ACHN (cell line): Measurements from ENCODE around the gene HP1BP3.
"Not testable (repeated sequence)": the region's sequence is repeated elsewhere in the genome, so short reads cannot be mapped to it uniquely, and the experiment has no call there.

Experiments
- DNase-seq: peaks from one replicate; pipeline ENCODE4 v3.0.0-alpha.2; 2015
- in situ Hi-C: cut with HindIII; loops from 2 replicates; pipeline ENCODE4 v1.10.0; 2017; ENCODE audit warnings: low sequenced_read_pairs, low pct_ligation_motif_present, low pct_unique_long_range_greater_than_20kb

The HP1BP3 gene

GRCh38 chr1:20719261-20719660, 67.8 kb downstream of the HP1BP3 start:
- no peak for DNase-seq
- in situ Hi-C loops: no loop called here

GRCh38 chr1:20718343-20718882, 68.7 kb downstream of the HP1BP3 start:
- in situ Hi-C loops, DNase-seq: not testable (repeated sequence)

DNA sequence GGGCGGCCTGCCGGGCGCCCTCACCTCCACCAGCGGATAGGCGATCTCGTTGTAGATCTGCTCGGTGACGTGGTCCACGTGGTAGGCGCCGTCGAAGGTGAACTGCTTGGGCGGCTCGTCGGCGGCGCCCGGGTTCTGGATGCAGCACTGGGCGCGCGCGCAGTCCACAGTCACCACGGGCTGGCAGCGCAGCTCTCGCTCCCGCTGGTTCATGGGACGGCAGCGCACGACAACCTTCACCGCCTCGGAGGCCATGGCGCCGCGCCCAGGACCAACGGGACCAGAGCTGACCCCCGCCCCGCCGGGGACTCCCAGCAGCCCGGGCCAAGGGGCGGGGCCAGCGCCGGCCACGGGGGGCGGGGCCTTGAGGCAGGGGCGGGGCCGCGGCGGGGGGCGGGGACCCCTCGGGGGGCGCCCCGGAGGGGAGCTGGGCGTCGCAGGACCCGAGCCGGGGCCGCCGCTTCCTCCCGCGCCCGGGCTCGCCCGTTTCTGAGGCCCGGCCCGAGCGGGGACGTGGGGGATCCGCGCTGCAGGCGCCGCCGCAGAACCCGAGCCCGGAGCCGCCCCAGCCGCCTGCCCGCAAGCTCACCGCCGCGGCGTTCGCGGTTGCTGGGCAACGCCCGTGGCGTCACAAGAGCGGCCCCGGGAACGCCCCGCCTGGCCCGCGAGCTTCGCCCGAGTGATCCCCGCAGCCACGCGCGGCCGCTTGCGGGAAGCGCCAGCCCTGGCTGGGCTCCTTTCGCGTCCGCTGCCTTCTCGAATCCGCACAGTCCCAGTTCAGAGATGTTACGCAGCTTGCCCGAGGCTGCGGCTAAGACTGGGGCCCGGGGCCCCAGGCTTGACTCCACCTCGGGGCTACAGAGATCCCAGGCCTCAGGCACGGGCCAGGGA, 69.4 kb downstream of the HP1BP3 start, which contains the start of gene KIF17:
TSS of gene KIF17 (minus strand) at position 556 of the 891 bp plus-strand sequence. CDS start at position 255, 301 bp downstream.
- in situ Hi-C loops: no loop called here
- peak; percentile 84 for DNase-seq

- in situ Hi-C loops: no loop called here
- no peak for DNase-seq
Observed at GRCh38 chr1:20716232-20716631, 70.9 kb downstream of the HP1BP3 start.

- in situ Hi-C loops: no loop called here
Observed at GRCh38 chr1:20715406-20715805, 71.7 kb downstream of the HP1BP3 start.

DNA sequence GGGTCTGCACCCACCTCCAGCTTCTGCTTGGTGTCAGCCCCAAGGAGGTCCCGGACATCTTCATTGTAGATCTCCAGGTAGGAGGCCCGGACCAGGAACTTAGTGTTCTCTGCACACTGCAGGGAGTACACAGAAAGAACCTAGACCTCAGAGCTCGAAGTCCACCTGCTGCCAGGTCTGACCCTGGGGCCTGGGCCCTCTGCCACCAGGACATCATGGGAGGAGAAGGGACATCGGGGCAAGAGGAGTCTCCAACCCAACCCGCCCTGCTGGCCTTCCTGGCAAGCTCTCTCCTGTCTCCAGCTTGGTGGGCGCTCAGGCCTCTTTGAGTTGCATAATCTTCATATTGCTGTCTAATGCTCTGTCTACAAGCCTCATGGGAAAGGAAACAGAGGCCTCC, 73.7 kb downstream of the HP1BP3 start:
- DNase-seq: no peak
- in situ Hi-C loops: no loop called here

More at GRCh38 chr1:20715406-20715805, 71.7 kb downstream of the HP1BP3 start:
- no peak for DNase-seq

GRCh38 chr1:20712215-20712577, 74.9 kb downstream of the HP1BP3 start:
- in situ Hi-C loops: no loop called here
- DNase-seq: no peak

DNA sequence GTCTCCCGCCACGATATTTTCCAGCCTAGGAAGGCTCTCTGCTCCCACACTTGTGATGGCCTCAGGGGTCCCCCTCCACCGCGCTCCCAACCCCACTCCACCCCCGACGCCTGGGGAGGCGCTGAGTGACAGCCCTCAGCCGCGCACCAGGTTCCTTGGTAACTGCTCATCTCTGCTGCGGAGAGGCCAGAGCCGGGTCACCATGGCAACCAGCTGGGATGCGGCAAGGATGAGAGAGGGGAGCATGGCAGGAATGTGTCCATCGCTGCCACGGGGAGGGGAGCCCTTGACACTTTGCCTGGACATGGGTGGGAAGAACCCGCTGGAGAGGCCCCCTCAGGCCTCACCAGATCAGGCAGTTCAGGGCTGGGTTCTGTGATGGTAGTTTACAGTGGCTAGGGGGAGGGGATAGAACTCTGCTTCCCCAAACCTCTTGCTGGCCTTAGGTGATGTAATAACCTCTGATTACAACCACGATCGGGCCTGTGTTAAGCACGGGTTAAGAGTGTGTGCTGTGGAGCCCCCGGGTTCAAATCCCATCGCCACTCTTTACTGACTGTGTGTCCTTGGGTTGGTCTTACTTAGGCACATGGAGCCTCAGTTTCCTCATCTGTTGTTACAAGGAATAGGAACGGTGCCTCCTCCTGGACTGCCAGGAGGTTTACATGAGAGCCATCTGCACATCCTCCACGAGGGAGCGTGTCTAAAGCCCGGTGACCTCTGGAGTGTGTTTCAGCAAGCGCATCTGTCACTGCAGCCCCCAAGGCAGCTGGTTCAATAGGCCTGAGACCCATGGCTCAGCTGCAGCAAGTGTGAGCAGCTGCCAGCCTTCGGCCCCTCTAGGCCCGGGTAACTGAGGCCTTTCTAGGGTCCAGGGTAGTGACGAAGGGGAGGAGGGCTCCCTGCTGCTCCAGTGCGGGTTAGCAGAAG, 75.6 kb downstream of the HP1BP3 start:
- in situ Hi-C loops: no loop called here
- DNase-seq: no peak

DNA sequence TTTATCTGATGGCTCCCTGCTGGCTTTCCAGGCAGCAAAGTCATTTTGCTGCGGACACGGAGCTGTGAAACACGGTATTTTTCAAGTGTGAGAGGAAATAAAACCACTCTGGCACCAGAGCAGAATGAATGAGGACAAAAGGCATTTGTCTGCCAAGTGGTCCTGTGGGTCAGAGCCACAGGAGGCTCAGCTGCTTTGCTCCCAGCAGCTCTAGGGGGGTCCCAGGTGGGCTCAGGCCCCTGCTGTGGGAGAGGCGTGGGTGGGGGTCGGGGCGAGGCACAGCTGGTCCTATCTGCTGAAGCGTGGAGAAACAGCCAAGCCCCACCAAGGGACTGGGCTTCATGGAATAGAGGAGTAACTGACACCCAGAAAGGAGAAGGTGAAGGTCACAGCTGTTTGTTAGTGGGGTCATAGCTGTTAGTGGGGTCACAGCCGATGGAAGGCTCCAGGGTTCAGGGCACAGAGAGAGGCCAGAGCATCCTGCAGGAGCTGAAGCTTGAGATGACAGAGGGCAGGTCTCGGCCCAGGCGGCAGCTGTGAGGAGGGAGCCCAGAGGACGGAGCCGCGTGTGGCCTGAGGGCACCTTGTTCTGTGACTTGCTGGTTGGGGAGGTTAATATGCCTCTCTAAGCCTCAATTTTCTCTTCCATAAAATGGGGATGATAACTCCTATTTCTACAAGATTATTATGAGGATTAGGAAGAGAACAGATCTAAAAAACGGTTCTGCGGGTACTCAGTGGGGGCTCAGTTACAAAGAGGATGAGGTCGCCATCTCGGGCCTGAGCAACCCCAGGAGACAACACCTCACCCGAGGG, 76.4 kb downstream of the HP1BP3 start:
- in situ Hi-C loops: no loop called here
- DNase-seq: no peak

- in situ Hi-C loops: no loop called here
- DNase-seq: no peak
Observed at GRCh38 chr1:20709868-20710267, 77.2 kb downstream of the HP1BP3 start.

DNA sequence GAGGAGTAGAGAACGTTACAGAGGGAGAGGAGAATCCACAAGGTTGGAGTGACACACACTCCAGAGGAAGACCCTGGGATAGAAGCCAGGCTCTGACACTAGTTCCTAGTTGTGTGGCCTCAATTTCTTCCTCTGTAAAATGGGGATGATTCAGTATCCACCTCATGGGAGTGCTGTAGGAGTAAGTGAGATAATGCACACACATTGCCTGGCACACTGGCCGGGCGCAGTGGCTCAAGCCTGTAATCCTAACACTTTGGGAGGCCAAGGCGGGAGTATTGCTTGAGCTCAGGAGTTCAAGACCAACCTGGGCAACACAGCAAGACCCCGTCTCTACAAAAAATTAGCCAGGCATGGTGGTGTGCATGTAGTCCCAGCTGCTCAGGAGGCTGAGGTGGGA, 78.2 kb downstream of the HP1BP3 start:
- no peak for DNase-seq
- in situ Hi-C loops: no loop called here

DNA sequence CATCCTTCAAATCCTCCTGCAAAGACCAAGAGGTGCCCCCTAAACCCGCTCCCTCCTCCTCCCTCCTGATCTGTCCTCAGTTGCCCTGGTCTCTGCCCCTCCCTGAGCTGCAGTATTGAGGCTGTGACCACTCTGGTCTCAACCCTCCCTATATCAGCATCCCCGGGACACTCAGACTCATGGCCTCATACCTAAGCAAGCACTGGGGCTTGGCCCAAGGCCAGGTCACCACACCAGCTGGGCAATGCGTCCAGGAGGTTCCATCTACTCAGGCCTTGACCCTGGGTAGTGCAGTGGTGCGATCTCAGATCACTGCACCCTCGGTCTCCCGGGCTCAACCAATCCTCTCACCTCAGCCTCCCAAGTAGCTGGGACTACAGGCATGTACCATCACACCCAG, 79.0 kb downstream of the HP1BP3 start:
- in situ Hi-C loops: no loop called here
- DNase-seq: no peak

DNA sequence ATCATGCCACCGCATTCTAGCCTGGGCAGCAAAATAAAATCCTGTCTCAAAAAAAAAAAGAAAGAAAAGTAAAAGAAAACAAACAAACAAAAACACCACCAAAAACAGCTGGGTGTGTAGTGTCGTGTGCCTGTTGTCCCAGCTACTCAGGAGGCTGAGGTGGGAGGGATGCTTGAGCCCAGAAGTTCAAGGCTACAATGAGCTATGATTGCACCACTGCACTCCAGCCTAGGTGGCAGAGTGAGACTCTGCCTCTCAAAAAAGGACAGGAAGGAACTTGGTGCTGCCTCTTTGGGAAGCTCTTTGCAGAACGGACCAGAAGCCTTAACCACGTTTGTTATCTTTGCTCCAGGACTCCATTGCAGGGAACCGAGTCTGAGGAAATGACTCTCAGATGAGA, 80.3 kb downstream of the HP1BP3 start:
- no peak for DNase-seq
- in situ Hi-C loops: no loop called here

DNA sequence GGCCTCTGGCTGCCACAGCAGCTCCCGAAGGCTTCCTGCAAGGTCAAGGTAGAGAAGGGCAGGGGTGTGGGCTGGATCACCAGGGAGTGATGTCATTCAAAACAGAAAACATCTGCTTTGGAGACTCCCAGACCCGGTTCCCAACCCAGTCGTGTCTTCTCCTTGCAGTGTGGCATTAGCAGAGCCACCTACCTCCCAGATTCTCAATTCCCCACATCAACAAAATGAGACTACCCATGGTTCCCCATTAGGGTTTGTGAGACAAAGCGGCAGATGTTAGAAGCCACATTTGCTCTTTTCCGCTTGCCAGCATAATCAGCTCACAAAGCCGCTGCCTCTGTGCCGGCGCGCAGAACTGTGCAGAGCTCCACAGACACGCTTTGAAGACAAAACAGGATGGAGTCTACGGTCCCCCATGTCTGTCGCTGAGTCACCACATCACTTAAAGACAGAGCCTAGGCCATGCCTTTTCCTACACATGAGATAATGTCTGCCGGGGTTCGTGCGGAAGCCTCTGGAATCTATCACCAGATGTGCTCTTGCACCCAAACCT, 81.8 kb downstream of the HP1BP3 start:
- no peak for DNase-seq
- in situ Hi-C loops: no loop called here

DNA sequence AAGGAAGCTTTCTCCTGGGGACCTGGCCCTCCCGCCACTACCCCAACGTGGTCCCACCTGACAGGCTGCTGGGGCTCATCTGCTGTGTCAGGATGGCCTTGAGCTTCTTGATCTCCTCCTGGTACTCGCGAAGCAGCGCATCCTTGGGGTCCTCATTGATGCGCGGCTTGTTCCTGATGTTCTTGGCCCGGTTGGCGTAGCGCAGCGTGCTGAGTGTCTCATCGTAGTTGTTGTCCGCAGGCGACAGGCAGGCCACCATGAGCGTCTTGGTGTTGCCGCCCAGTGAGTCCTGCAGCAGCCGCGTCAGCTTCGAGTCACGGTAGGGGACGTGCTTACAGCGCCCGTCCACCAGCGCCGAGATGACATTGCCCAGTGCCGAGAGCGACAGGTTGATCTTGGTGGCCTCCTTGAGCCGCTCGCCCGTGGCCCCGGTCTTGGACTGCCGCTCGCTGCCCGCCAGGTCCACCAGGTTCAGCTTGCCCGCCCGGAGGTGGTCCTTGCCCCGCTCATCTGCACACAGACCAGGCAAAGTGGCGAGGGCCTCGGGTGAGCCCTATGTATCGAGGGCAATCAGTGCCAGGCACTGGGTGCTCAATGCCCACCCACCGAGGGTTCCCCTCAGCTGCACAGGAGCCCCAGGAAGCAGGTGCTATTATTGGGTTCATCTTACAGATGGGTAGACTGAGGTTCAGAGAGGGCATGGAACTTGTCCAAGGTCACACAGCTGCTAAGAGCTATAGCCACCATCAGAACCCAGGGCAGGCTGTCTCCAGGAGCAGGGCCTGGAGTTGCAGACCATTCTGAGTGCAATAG, 82.5 kb downstream of the HP1BP3 start:
- no peak for DNase-seq
- in situ Hi-C loops: no loop called here

- in situ Hi-C loops: no loop called here
- DNase-seq: no peak
Observed at GRCh38 chr1:20703124-20703756, 83.9 kb downstream of the HP1BP3 start.

DNA sequence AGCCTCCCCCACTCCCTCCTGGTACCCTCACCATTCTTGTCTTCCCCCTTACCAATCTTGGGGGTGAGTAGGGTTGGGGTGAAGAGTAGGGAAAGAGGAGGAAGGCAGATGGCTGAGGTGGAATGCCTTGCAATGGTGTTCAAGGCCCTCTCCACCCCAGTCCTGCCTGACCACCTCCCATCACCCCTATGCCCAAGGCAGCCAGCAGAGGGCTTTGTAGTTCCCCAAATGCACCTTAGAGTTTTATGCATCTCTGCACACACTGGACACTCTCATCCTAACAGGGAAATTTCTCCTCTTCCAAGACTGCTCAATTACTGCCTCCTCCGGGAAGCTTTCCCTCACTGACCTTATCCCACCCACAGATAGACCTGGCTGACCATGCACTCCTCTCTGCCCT, 84.7 kb downstream of the HP1BP3 start:
- in situ Hi-C loops: no loop called here
- DNase-seq: peak; percentile 26
